GM10847 (cell line): ENCODE results near the gene ZNF331.

Experiments
- POLR2A ChIP-seq: IDR thresholded peaks from 2 replicates; pipeline ENCODE4 v1.6.1; 2011; ENCODE audit not compliant: insufficient read length; ENCODE audit errors: extremely low read depth

ZNF331 gene

GRCh38 chr19:53520547-53521372 is 17.2 kb upstream of the ZNF331 start:
- TF ChIP-seq POLR2A: no peak

- no peak for TF ChIP-seq POLR2A
Observed at GRCh38 chr19:53521373-53522202, 16.4 kb upstream of the ZNF331 start.

DNA sequence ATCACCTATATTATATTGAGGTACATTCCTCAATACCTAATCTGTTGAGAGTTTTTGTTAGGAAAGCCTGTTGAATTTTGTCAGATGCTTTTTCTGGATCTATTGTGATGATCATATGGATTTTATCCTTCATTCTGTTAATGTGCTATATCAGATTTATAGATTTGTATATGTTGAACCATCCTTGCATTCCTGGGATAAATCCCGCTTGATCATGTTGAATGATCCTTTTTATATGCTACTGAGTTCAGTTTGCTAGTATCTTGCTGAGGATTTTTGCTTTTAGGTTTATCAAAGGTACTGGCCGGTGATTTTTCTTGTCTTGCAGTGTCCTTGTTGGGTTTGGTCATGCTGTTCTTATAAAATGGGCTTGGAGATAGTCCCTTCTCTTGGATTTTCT is 12.0 kb upstream of the ZNF331 start:
- TF ChIP-seq POLR2A: no peak

DNA sequence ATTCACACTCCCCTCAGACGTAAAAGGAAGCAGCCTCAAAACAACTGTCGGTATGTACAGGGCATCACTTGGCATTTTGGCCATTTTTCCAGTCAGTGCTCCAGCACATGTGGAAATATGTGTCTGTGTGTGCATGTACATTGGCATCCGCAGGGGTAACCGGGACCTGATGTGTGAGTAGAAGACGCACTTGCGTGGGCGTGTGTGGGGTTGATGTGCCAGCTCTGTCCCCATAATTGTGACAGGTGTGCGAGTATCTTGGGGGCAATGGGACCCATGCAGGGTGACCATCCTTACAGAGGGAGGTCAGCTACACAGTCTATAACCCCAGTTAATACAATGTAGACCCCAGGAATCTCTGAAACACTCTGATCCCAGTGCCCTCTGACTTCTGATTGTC is 7.3 kb upstream of the ZNF331 start:
- no peak for TF ChIP-seq POLR2A

DNA sequence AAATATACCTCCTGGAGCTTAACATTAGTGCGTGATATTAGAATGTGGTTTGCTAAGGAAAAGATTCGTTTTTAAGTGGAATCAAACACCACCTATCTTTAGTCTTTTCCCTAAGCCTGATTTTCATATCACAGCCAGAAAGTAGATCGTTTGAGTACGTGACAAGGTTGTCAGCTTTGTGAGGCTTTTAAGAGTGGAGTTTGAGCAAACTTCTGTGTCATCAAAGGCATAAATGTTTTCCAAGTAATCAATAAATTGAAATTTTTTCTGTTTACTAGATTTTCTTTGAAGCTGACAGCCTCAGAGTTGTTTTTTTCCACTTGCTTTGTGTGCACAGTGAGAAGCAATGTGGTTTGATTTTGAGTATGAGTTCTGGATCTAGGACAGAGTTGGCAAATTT is 6.5 kb upstream of the ZNF331 start:
- no peak for TF ChIP-seq POLR2A

- TF ChIP-seq POLR2A: no peak
Observed at GRCh38 chr19:53532362-53532761, 5.6 kb upstream of the ZNF331 start.

DNA sequence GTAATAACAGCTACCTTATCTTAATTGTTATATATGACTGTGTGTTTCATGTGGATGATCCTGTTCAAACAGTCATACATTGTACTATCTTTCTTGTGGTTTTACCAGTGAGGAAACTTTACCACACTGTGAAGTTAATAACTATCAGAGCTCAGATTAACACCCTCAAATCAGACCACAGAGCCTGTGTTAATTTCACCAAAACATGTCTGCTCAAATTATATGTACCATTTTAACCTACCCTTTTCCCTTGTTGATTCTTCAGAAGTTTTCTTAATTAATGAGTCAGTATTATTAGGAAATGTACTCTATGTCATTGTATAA is 1.8 kb upstream of the ZNF331 start:
- TF ChIP-seq POLR2A: no peak

GRCh38 chr19:53537121-53537520 is 824 bp upstream of the ZNF331 start:
- TF ChIP-seq POLR2A: no peak

DNA sequence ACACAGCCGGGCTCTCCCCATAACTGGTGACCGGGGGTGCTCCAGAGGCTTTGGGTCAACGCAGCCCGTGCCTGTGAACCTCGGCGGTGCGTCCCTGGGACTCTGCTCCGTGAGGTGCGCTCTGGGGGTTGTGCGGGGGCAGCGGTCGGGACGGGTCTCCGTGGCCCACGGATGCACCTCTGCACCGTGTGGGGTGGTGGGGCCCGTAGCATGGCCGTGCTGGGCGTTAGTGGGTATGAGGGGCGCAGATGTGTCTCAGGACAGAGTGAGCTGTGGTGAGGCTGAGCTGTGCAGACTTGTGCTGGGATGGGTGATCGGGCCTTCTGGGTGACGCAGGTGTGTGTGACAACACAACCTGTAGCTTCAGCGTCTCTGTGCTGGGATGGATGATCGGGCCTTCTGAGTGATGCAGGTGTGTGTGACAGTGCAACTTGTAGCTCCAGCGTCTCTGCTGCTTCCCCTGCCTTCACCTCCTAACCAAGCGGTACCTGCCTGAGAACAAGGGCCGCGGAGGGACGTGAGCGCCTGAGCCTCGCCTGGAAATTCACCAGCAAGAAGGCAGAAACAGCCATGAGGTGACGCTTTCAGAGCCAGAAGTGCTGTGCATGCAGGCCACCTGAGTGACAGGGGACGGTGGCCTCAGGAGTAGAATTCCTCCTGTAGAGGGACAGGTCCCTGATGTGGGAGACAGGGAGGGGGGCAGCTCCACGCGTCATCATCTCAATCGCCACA is 599 bp downstream of the ZNF331 start:
- TF ChIP-seq POLR2A: no peak

- no peak for TF ChIP-seq POLR2A
Observed at GRCh38 chr19:53540091-53540490, 2.1 kb downstream of the ZNF331 start.

GRCh38 chr19:53541971-53542370 is 4.0 kb downstream of the ZNF331 start:
- no peak for TF ChIP-seq POLR2A

GRCh38 chr19:53545271-53546065 is 7.5 kb downstream of the ZNF331 start:
- TF ChIP-seq POLR2A: no peak

DNA sequence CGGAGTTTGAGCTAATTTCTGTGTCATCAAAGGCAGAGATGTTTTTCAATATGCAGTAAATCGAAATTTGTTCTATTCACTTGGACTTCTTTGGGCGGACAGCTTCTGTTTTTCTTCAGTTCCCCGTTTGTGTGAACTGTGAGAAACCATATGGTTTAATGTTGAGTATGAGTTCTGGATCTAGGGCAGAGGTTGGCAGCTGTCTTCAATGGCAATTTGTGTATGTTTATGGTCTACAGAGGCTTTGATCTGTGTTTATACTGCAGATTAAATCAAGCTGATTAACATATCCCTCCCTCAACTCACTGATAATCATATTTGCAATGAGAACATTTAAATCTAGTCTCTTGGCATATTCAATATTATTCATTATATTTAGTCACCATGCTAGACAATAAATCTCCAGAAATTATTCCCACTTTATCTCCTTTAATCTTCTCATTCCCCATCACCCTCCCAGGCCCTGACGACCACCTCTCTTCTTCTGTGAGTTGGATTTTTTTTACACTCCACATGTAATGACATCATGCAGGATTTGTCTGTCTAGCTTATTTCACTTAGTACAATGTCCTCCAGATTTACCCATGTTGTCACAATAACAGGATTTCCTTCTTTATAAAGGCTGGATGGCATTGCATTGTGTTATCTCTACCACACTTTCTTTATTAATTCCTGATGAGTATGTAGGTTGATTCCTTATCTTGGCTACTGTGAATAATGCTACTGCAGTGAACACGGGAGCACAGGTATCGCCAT is 9.0 kb downstream of the ZNF331 start:
- no peak for TF ChIP-seq POLR2A

DNA sequence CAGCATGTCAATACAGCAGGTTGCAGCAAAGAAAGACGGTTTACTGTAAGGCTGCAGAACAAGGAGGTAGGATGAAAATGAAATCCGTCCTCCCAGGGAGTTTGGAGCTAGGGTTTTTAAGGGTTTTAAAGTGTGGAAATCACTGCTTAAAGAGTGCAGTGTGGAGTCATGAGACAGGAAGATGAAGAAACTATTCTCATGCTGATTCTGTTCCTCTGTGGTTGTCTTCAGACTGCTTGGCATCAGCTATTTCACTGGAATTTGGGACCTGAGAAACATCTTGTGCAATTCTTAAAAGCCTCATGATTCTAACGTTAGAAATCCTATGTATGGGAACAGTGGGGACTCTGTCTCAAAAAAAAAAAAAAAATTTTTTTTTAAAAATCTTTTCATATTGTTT is 11.4 kb downstream of the ZNF331 start:
- no peak for TF ChIP-seq POLR2A

GRCh38 chr19:53552001-53552721 is 14.2 kb downstream of the ZNF331 start:
- TF ChIP-seq POLR2A: no peak
